NAMALWA (cell line): ENCODE results near the gene SGK1.
A peak's percentile ranks its signal among the peaks of the same experiment; 100 is the strongest.

Source experiments
- DNase-seq: peaks from one replicate; pipeline ENCODE4 v3.0.0-alpha.2; 2015; ENCODE audit warnings: low spot score

Gene SGK1

DNA sequence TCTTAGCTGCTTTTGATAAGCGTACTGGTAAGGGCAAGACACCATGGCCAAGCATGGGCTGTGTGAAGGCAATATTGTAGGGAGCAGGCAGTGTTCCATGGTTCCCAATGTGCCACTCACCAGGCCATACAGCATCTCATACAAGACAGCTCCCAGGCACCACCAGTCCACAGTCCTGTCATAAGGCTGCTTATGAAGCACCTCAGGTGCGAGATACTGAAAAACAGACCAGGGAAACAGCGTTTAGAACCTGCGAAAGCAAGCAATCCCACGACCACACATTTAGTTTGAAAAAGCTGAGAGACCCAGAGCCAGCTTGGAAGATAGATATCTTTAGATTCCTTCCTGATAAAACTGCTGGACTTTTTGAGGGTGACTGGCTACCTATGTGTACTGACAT, 146.4 kb downstream of the SGK1 start:
- DNase-seq, result no peak

DNA sequence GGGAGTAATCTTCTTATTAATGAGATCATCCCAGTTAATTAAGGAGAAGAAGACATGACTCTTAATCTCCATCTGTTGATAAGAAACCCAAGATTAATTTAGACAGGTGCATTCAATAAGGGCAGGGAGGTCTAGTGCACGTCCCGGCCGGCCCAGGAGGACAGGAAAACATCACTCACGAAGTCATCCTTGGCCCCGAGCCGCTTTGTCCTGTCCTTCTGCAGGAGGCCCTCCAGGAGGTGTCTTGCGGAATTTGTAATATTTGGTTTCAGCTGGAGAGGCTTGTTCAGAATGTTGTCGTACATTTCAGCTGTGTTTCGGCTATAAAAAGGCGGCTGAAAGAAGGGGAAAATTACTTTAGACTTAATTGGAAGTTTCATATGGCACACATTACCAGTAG, 147.1 kb downstream of the SGK1 start:
- DNase-seq, result no peak

DNA sequence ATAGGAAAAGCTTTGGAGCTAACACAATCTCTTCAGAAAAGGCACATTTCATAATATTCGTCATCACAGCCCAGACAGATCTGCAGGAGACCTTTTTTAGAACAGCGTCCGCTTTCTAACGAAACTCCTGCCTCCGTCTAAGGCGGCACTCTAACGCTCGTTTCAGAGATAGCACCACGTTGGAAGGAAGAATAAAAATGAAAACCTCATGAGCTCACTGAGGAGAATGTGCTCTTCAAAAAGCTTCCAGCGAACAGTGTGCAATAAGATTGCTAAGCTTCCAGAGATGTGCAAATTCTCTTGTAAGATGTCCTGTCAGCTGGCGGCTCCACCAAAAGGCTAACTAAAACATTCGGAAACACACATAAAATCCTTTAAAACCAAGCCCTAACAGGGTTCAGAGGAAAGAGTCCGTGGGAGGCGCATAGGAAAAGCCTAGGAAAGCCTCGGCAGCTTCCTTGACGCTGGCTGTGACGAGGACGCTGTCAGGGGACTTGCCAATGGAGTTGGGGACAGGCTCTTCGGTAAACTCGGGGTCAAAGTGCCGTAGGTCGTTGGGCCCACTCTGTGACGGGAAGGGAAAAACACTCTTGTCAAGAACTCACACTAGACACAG, 147.9 kb downstream of the SGK1 start:
- no peak for DNase-seq

DNA sequence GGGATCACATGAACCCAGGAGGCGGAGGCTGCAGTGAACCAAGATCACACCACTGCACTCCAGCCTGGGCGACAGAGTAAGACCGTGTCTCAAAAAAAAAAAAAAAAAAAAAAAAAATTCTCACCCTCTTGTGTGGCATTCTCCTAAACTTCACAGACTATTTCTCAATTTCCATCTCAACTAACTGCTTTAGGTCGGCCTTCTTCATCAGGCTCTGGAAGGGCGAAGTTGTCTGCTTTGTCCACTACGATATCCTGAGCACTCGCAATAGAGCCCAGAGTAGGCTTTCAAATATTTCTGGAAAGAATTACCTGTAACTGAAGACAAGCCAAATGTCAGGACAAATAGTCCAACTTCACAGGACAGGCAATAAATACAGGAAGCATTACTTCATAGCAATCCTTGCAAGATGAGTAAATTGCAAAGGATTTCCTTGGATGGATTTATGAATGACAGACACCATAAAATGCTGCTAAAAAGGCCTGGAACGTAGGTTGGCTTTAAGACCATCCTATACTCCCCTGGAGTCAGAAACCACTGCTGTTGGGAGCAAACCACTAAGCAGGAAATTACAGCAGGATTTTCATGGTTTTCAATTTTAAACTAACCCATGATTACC, 149.2 kb downstream of the SGK1 start:
- no peak for DNase-seq

DNA sequence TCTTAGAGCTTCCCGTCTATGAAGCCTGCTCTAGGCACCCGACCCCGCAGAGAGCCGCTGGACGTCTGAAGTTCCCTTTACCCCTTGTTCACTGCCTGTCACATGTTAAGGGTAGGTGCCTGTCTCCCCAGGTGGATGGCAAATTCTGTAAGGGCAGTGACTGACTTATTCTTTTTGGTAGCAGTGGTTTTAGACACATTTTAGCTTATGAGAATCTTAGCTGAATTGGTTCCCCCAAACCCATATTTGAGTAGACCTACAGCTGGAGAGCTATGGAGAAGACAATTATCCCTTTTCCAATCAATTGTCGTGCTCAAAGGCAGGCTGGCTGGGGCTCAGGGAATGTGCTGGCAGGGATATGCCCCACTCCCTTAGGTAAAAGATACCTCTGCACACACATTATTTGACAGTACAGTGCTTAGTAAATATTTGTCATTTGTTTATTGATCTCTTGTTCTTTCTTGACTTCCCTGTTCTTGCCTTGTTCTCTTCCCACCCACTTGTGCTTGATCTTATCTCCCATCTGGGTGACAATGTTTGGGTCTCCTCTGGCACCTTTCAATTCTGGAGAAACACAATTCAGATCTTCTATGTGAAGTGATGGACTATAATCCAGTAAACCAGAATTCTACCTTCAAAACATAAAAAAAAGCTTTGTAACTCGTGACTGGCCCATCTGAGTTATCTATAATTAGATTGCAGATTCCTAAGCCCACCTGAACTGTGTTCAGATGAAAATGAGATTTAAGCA, 151.2 kb downstream of the SGK1 start:
- DNase-seq, result no peak

DNA sequence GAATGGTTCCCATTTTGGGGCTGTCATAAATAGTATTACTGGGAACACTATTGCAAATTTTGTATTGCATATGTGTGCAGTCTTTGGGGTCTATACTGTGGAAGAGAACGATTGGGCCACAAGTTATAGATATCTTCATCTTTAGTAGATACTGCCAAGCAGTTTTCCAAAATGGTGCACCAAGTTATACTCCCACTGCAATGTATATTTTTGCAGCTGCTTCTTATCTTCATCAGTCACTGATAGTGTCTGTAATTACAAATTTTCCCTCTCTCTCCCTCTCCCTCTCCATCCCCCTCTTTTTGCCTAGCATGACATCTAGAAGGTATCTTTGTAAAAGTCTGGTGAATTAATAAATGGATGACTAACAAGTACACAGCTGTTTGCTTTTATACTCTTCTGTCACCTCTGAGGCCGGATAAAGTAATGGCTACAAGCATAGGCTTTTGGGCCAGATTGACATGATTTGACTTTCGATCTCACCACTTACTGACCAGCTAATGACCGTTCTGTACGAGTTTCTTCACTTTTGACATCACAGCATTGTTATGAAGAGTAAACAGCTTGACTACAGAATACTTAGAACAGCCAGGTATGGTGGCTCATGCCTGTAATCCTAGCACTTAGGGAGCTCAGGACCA, 152.2 kb downstream of the SGK1 start:
- no peak for DNase-seq

DNA sequence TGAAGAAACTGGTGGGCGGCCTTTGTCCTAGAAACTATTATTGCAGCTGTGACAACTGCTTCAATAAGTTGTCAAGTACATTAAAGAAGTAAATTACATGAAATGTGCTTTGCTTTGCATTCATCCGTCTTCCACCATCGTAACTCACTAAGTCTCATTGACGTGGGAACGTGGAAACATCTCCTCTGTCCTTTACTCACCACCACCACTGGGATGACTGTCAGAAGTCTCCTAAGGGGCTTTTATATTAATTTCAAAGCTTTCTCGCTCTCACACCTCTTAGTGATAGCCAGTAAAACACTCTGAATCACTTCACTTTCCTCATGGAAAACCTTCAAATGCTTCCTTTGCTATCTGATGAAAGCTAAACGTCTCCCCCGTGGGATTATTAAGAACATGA, 153.6 kb downstream of the SGK1 start:
- DNase-seq, result no peak

DNA sequence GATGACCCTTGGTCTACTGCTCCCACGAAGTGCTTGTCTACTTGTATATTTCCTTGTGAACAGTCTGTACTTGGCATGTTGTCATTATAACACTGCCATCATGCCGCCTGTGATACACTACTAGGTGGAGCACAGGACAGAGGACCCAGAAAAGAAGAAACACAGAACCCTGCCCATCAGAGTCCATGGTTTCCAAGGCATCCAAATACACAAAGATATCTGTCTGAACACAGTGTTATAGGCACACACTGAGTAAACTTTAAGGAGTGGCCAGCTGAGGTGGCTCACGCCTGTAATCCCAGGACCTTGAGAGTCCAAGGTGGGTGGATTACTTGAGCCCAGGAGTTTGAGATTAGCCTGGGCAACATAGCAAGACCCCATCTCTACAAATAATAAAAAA, 155.0 kb downstream of the SGK1 start:
- DNase-seq, result no peak

DNA sequence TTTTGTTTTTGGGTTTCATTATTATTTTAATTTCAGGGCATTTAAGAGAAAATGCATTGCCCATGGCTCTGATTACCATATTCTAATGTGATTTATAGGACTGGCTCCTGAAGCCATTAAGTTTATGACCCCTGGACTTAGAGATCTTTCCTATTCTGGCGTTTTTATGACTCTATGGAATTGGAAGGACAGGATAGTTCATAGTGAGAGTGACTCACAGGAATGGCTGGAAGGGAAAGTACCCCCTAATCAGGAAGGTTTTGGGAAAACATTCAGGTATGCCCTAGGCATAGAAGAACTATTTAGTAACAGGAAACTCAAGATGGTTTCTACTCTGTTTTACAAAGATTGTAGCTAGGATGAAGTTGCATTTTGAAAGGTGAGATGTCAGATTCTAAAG, 156.9 kb downstream of the SGK1 start:
- DNase-seq, result no peak

DNA sequence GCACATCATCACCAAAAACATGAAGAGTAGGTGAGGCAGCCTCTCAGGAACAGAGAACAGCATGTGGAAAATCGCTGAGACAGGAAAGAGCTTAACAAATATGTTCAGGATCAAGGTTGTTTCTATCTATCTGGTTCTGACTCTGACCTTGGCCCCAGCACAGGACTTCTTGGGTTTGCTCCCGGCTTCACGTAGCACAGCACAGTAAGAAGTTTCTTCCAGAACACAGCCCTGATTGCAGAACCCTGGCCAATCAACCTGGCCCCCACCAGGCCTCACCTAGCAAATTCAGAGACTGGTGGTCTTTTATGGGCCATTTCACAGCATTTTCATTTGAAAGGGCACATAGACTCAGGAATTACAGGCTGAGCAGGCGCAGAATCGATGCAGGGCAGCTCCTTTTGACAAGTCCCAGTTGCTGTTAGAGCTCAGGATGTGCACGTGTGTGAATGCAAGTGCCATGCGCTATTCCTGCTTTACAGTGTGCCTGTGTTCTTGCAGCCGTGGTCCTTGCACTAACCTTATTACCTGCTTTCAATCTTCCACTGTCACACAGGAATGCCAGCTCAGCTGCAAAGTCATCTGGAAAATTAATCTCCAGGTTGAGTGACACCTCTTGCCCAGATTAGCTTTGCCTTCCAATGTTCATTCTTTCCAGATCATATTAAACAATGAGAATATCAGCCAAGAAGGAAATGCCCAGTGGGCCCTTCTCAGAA, 165.0 kb downstream of the SGK1 start:
- no peak for DNase-seq

DNA sequence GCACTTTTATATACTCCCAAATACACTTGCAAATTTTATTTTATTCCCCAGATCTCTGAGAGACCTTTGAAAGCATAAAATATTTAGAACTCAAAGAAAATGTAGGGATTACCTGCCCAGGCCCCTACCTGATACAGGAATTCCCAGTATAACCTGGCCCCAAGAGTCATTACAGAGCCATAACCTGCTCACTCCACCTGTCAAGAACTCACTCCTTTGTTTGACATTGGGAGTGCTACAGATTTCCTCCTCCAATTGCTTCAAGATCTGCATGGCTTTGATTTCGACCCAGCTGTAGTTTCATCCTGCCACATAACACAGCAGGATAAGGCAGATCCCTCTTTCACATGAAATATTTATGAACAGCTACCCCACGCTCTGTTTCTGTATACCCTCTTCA, 169.3 kb downstream of the SGK1 start:
- no peak for DNase-seq

DNA sequence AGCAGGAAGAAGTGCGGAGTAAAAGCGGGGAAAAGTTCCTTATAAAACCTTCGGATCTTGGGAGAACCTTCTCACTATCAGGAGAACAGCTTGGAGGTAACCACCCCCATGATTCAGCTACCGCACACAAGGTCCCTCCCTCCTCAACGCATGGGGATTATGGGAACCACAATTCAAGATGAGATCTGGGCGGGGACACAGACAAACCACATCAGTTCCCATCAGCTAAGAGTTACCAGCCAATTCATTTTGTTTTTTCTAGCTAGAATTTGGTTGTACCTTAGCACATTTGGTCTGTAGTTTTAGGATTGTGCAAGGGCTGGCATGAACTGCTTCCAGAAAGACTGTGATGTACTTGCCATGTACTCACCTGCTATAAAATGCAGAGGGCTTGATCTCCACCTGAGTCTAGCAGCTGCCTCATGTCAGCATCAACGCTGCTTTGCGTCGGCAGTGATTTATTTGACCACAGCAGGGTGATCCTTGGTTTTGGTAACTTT, 170.8 kb downstream of the SGK1 start:
- no peak for DNase-seq

DNA sequence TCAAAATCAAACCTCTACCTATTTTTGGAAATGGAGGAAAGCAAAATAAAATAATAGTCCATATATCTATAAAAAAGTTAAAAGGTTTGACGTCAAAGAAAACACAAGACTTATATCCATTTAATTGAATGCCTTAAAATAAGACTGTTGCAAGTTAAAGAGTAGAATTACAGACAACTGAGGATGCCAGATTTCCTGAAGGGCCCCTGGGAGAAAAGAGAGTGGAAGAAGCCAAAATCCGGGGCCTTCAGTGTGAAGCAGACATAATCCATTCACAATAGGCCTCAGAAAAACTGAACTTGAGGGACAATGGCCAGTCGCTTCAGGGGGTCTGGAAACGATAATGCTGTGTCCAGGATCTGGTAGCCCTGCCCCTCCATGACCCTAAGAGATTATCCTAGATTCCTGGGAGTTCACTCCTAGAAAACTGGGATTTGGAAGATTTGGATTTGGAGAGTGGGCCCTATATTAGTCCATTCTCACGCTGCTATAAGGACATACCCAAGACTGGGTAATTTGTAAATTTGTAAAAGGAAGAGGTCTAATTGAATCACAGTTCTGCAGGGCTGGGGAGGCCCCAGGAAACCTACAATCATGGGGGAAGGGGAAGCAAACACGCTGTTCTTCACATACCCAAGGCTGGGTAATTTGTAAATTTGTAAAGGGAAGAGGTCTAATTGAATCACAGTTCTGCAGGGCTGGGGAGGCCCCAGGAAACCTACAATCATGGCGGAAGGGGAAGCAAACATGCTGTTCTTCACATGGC, 171.5 kb downstream of the SGK1 start:
- DNase-seq, result no peak

DNA sequence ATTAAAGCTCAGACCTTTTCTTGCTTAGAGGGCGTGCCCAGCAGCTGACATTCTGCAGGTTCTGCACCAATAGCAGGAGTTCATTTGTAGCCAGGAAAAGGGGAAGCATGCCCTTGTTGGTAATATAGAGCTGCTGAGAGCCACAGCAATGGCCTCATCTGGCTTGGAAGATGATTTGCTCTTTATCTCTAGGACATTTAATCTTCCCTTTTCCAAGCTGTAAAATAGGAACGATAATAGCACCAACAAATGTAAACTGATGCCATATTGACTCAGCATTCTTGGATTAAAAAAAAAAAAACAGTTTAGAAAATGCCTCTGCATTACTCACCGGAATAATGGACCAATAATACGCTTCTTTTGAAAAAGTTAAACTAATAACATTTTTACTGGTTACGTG, 172.1 kb downstream of the SGK1 start:
- peak; percentile 56 for DNase-seq

DNA sequence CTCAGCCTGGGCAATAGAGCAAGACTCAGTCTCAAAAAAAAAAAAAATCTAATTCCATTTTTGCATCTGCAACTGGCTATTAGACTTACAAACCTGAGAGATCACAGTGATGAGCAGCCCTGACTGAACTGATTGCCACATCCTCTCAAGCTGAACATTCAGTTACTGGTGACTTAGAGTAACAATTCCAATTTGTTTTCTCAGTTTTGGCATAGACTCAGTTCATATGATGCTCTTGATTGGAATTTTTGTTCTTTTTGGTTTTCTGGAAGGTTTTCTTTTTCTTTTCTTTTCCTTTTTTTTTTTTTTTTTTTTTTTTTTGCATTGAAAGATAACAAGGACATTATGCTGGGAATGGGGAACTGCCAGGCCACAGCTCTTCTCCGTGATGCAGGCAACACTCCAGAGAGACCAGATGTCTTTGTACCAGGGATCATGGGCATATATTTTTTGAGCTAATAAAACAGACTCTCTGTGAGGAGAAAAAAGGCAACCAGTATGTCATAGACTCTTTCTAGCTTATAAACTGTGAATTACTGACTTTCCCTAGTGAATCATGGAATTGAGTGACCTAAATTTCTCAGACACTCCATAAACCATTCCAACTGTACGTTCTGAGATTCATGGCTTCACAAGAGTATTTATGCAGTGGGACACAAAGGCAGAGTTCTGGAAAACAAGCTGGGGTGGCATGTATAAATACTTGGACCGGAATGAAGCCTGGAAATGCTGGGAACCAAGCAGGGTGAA, 179.5 kb downstream of the SGK1 start:
- no peak for DNase-seq

DNA sequence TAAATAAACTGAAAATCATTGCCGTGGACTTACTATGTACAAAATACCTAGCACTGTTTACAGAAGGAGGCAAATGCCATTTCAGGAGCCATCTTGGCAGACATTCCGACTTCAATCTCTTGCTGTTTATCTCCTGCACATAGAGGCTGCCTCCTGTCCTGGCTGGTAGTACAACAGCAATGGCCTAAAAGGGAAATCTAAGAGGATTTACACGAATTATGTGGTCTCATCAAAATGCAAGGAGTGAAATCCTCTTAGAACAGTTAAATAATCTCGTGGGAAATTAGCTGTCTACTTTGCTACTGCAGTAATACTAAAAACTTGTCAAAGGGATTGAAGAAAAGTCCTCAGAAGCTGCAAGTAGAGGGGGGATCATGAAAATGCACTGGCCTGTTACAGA, 183.3 kb downstream of the SGK1 start:
- no peak for DNase-seq

DNA sequence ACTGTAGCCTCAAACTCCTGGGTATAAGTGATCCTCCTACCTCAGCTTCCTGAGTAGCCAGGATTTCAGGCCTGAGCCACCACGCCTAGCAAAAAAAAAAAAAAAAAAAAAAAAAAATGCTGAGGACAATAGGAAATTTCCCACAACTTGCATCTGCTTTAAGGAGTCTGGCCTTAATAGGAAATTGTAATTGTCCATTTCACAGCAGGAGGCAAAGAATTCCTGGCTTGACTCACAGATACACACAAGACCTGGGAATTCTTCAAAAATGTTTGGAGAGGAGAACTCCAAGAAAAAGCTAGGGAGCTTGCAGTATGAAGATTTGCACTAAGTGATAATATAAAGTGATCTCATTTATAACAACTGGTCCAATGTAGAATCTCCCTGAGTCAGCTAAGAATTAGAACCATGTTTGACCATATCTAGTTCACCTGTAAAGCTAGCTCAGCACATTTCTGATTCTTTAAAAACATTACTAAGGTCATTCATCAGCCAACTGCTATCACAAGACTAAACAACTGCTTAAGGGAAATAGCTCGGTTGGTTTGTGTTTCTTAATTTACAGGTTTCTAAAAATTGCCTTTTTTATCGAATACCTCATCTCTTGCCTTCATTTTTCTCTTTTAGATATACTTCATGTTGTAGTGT, 185.3 kb downstream of the SGK1 start:
- no peak for DNase-seq

DNA sequence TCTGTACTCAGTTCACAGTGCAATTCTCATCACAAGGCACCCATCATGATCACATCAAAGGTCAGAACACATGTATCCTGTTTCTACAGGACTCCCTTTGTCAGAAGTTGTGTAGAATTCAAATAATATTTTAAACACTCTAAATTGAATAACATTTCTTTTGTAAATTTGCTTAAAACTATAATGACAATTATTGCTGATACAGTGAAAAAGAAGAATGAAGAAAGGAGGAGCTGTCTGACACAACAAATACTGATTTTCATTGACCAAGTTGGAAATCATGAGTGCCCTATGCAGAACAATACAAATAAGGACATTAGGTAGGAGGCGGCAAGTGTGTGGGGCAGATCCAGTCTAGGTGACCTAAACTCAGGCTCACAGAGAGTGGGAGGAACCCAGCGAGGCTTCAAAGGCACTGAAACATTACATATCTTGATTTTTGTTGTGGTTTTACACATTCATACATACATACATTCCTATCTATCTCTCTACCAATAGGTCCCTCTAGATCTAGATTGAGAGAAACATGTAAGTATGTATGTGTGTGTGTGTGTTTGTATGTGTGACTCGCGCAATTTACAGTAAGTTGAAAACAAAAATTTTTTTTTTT, 186.3 kb downstream of the SGK1 start:
- no peak for DNase-seq

DNA sequence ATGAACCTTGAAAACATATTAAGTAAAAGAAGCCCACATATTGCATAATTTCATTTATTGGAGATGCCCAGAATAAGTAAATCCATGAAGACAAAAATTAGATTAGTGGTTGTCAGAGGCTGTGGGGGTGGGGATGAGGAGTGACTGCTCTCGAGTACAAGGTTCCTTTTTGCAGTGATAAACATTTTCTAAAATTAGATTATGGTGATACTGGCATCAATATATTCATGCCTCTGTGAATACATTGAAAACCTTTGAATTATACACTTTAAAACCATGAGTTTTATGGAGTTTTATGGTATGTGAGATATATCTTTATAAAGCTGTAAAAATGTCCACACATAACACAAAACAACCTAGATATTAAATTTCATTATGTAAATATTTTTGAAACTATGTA, 189.8 kb downstream of the SGK1 start:
- no peak for DNase-seq

DNA sequence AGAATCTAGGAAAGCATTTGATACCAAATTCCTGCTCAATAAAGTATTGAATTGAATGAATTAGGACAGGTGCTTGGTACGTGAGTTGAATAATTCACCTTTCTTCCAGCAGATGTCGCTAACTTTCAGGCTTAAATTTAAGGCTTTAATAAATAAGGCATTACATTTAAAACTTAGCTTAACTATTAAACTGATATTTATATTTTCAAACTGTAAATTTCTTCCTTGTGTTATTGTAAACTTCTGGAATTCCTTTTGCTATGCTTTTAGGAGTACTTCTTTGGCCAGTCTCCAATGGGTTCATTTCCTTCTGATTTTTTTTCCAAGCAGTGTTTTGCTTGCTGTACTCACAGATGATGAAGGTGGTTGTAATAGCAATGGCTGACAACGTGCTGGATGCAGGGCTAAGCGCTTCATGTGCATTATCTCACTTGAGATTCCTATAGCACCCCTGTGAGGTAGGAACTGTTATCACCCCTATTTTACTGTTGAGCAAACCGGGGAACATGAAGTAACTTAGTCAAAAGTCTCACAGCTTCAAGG, 194.2 kb downstream of the SGK1 start:
- DNase-seq, result peak; percentile 93
